ENCODE measurements around the gene SLC9C2.

DNA sequence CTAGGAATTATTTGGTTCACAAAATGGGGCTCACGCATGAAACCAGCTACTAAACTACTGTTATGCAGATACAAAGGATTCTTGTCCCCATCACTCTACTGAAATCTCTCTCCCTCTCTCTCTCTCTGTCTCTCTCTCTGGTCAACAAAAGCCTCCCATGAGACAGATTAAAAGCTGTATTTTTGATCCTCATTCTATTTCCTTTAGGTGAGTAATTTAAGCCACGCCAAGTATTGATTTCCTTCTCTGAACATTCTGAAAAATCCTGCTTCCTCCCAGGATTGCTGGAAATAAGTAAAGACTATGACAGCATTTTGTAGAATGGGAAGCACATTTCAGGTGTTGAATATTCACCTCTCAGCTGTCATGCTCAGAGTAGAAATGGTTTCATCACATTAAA, 82.1 kb downstream of the SLC9C2 start:
- TF ChIP-seq CTCF (IDR thresholded peaks at IDR 0.05), result no peak
- TF ChIP-seq POLR2A (IDR thresholded peaks at IDR 0.05), result no peak
